ENCODE results near the gene TRABD2A.

Gene TRABD2A

GRCh38 chr2:84792856-84793522 is 87.9 kb downstream of the TRABD2A start:
- H3K9me3 ChIP-seq (ENCODE audit: insufficient read depth, low read length, severe bottlenecking): no peaks in the 10 kb centered on the region
- no peaks in the 10 kb centered on the region for H3K27me3 ChIP-seq (ENCODE audit: insufficient read depth, low read length, poor library complexity)
- TF ChIP-seq CTCF (IDR thresholded peaks at IDR 0.05; ENCODE audit: borderline replicate concordance, extremely low read depth, low read length, poor library complexity, severe bottlenecking) (no peak), EZH2 (IDR thresholded peaks at IDR 0.05; ENCODE audit: borderline replicate concordance, low read depth, low read length, severe bottlenecking) (no peak)
- H3K79me2 ChIP-seq (ENCODE audit: insufficient read depth, low read length): no peaks in the 10 kb centered on the region
- no peaks in the 10 kb centered on the region for H3K36me3 ChIP-seq (ENCODE audit: insufficient read depth, low read length)
- H2AFZ ChIP-seq (ENCODE audit: low read depth, low read length): no peak overlapping the region
- H3K27ac ChIP-seq (ENCODE audit: low read length): no peak overlapping the region
- no peak overlapping the region for H3K4me2 ChIP-seq (ENCODE audit: insufficient read depth, low read length)
- ATAC-seq (ENCODE audit: insufficient read depth, low read depth) (no peak), DNase-seq (no peak)
- H3K4me3 ChIP-seq (ENCODE audit: low read depth in 1 of 2, low read length in 2 of 2): no peak overlapping the region
- H4K20me1 ChIP-seq (ENCODE audit: insufficient read depth, low read length): no peaks in the 10 kb centered on the region
- no peaks in the 10 kb centered on the region for H3K4me1 ChIP-seq (ENCODE audit: insufficient read depth, low read length)
- no peak overlapping the region for H3K9ac ChIP-seq (ENCODE audit: low read depth, low read length)

- Histone ChIP-seq H3K79me2 (ENCODE audit: insufficient read depth, low read length) (no peaks in the 10 kb centered on the region), H3K9me3 (ENCODE audit: insufficient read depth, low read length, severe bottlenecking) (no peaks in the 10 kb centered on the region), H4K20me1 (ENCODE audit: insufficient read depth, low read length) (no peaks in the 10 kb centered on the region), H3K4me3 (ENCODE audit: low read depth in 1 of 2, low read length in 2 of 2) (no peak overlapping the region), H3K27me3 (ENCODE audit: insufficient read depth, low read length, poor library complexity) (no peaks in the 10 kb centered on the region), H3K4me1 (ENCODE audit: insufficient read depth, low read length) (no peaks in the 10 kb centered on the region), H2AFZ (ENCODE audit: low read depth, low read length) (no peak overlapping the region), H3K4me2 (ENCODE audit: insufficient read depth, low read length) (no peak overlapping the region), H3K36me3 (ENCODE audit: insufficient read depth, low read length) (no peaks in the 10 kb centered on the region), H3K27ac (ENCODE audit: low read length) (no peak overlapping the region), H3K9ac (ENCODE audit: low read depth, low read length) (no peak overlapping the region)
- DNase-seq: no peak
- no peak for ATAC-seq (ENCODE audit: insufficient read depth, low read depth)
- TF ChIP-seq CTCF (IDR thresholded peaks at IDR 0.05; ENCODE audit: borderline replicate concordance, extremely low read depth, low read length, poor library complexity, severe bottlenecking) (no peak), EZH2 (IDR thresholded peaks at IDR 0.05; ENCODE audit: borderline replicate concordance, low read depth, low read length, severe bottlenecking) (no peak)
Observed at GRCh38 chr2:84788498-84788897, 92.4 kb downstream of the TRABD2A start.

- no peaks in the 10 kb centered on the region for H3K9me3 ChIP-seq (ENCODE audit: insufficient read depth, low read length, severe bottlenecking)
- no peaks in the 10 kb centered on the region for H3K79me2 ChIP-seq (ENCODE audit: insufficient read depth, low read length)
- H4K20me1 ChIP-seq (ENCODE audit: insufficient read depth, low read length): no peaks in the 10 kb centered on the region
- TF ChIP-seq CTCF (IDR thresholded peaks at IDR 0.05; ENCODE audit: borderline replicate concordance, extremely low read depth, low read length, poor library complexity, severe bottlenecking): no peak
- TF ChIP-seq EZH2 (IDR thresholded peaks at IDR 0.05; ENCODE audit: borderline replicate concordance, low read depth, low read length, severe bottlenecking): no peak
- H3K27ac ChIP-seq (ENCODE audit: low read length): no peak overlapping the region
- H3K4me3 ChIP-seq (ENCODE audit: low read depth in 1 of 2, low read length in 2 of 2): no peak overlapping the region
- H3K36me3 ChIP-seq (ENCODE audit: insufficient read depth, low read length): no peaks in the 10 kb centered on the region
- no peaks in the 10 kb centered on the region for H3K4me1 ChIP-seq (ENCODE audit: insufficient read depth, low read length)
- H3K27me3 ChIP-seq (ENCODE audit: insufficient read depth, low read length, poor library complexity): no peaks in the 10 kb centered on the region
- DNase-seq (no peak), ATAC-seq (ENCODE audit: insufficient read depth, low read depth) (no peak)
- no peak overlapping the region for H3K4me2 ChIP-seq (ENCODE audit: insufficient read depth, low read length)
- no peak overlapping the region for H2AFZ ChIP-seq (ENCODE audit: low read depth, low read length)
- no peak overlapping the region for H3K9ac ChIP-seq (ENCODE audit: low read depth, low read length)
Observed at GRCh38 chr2:84788027-84788426, 92.9 kb downstream of the TRABD2A start.

Measured in DND-41 (cell line).